Nucleus accumbens (tissue), 56 donors: Measurements from ENCODE around the gene SLC22A6.

Source experiments
- DNase-seq, 56 donors: peaks; one replicate each; lab custom pipeline; 2025; lab: John Stamatoyannopoulos, UW

Gene SLC22A6, protein sequence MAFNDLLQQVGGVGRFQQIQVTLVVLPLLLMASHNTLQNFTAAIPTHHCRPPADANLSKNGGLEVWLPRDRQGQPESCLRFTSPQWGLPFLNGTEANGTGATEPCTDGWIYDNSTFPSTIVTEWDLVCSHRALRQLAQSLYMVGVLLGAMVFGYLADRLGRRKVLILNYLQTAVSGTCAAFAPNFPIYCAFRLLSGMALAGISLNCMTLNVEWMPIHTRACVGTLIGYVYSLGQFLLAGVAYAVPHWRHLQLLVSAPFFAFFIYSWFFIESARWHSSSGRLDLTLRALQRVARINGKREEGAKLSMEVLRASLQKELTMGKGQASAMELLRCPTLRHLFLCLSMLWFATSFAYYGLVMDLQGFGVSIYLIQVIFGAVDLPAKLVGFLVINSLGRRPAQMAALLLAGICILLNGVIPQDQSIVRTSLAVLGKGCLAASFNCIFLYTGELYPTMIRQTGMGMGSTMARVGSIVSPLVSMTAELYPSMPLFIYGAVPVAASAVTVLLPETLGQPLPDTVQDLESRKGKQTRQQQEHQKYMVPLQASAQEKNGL

DNA sequence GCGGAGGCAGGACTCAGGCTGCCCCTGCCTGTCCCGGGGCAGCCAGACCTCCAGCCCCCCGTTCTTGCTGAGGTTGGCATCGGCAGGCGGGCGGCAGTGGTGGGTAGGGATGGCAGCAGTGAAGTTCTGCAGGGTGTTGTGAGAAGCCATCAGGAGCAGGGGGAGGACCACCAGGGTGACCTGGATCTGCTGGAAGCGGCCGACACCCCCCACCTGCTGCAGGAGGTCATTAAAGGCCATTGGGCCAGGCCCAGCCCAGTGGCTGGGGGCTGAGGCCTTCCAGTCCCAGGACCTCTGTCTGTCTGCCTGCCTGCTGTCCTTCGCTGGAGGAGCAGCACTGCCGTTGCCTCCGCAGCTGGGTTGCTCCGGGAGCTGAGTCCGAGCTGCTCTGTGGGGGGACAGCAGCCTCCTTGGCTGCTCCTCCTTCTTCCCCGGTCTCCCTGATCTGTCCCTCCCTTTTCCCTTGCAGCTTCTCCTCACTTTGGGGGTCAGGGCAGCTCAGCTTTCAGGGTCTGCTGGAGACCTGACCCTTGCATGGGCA, at the start of gene SLC22A6:
TSS of gene SLC22A6 (minus strand) at position 517 of the 541 bp plus-strand sequence. CDS start at position 240, 277 bp downstream.
- peak in 5 of 56 donors; percentile 5 to 41 (median 18) for DNase-seq

DNA sequence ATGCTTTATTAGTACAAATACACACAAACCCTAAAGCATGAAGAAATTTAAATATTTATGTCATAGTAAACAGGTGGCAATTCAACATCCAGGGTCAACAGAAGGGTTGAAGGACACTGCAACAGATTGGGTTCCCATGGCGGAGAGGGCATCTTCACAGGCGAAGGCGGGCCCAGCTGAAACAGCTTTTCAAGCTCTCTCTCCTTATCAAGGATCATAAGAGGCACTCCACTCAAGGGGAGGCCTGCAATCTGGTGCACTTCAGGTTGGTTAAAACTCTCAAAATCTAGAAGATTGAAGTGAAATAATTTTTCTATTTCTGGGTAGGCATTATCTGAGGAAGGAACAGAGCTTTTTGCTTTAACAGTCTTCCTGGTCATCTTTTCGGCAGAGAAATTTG, 47.7 kb upstream of the SLC22A6 start:
- no peak for DNase-seq

- DNase-seq = peak in 55 of 56 donors; percentile 13 to 96 (median 72)
Observed at GRCh38 chr11:63023841-63024648, 39.3 kb upstream of the SLC22A6 start.

- no peak for DNase-seq
Observed at GRCh38 chr11:63023222-63023814, 38.6 kb upstream of the SLC22A6 start.

GRCh38 chr11:63022441-63022840, 37.7 kb upstream of the SLC22A6 start:
- no peak for DNase-seq

- peak in 6 of 56 donors; percentile 8 to 39 (median 22) for DNase-seq
Observed at GRCh38 chr11:63020671-63021291, 36.0 kb upstream of the SLC22A6 start.

DNA sequence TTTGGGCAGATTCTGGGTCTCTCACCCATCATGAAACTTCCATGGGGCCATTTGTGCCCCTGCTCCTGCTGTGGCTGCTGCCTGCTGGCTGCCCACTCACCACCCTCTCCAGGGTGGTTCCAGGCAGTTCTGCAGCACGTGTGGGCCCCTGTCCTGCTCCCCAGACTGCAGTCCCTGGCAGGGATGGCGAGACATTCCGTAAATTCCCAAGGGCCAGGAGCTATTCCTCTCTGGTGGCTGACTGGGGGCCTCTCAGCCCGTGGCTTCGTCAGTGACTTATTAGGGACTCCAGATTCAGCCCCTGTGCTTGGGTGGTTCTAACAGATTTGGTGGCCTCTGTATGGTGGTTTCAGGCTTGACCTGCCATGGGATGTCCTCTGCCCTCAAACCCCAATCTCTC, 34.7 kb upstream of the SLC22A6 start:
- DNase-seq = no peak

- no peak for DNase-seq
Observed at GRCh38 chr11:63017306-63017974, 32.7 kb upstream of the SLC22A6 start.

DNA sequence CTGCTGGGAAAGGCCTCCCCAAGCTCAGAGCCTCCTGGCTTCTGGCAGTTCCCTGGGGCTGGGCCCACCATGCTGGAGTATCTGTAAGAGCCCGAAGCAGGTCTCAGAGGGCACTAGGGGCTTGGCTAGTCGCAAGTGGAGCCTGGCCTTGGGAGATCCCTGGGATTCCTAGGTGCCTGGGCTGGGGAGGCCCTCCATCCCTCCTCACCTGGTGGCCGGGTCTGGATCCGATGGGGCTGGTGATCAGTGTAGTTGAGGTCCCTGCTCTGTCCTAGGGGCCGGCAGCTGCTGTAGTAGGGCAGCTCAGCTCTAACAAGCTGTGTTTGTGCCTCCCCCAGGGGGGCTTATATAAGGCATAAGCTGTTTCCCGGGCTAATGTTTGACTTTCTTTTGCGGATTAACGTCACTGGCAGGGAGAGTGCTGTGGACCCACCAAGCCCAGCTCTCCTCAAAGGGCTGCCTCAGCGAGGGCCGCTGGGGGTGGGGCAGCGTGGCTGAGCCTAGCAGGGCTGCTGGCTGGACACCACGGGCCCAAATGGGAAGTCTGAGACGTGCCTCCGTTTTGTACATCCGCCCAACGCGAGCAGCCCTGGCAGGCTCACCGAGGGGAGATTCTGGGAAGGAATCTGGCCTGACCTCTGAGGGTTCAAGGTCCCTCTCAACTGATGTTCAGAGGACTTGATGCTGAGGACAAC, 30.9 kb upstream of the SLC22A6 start, which contains the start of gene SLC22A8:
TSS of gene SLC22A8 (minus strand) at position 321 of the 695 bp plus-strand sequence. CDS start 883 bp downstream, outside the sequence.
- peak in 1 of 56 donors; percentile 8 for DNase-seq

GRCh38 chr11:63014408-63015055, 29.8 kb upstream of the SLC22A6 start:
- DNase-seq = no peak

DNA sequence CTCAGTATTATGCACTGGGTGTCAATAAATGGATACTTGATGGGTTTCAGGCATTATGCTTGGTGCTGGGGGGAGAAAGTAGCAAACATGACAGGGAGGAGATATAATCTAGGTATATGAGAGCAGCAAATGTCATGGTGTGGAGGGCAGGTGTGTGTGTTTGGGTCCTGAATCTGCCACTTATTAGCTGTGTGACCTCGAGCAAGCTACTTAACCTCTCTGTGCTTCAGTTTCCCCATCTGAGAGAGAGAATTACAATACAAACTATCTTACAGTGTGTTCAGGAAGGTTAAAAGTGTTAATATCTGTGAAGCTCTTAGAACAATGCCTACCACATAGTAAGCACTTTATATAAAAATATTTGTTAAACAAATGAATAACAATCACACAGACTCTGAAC, 28.1 kb upstream of the SLC22A6 start:
- no peak for DNase-seq

DNA sequence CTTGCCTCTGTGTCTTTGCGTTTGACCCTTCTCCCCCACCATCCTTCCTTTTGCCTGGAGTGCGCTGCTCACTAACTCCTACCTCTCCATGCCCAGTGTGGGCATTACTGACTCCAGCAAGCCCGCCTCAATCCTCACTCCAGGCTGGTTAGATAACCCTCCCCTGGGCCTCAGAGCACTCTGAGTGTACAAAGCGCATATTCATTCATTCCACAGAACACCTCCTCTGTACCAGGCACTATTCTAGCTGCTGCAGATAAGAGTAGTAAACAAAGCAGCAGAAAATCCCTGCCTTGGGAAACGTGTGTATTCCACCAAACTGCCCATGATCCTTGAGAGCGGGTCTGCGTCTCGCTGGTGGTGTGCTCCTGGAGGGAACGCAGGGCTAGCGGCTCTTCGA, 27.7 kb upstream of the SLC22A6 start:
- DNase-seq = no peak

DNA sequence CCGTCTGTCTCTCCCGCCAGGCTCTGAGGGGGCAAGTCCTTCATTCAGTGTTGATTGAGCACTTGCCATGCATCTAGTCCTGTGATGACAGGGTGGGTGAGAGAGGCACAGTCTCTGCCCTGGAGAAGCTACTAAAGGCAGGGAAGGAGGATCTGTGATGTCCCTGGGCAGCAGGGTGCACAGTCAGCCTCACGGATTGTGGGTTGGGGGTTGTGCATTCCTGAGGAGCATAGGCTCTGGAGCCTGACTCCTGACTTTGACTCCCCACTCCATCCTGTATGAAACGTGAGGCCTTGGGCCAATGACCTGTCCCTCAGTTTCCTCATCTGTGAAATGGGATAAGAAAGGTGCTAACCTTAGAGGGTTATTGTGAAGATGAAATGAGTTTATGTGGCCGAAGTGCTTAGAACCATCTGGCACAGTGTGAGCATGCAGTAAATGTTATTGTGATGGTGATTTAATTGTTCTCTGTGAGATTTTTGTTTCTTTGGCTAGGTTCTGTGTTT, 26.2 kb upstream of the SLC22A6 start:
- no peak for DNase-seq

GRCh38 chr11:63007920-63008319, 23.2 kb upstream of the SLC22A6 start:
- no peak for DNase-seq

DNA sequence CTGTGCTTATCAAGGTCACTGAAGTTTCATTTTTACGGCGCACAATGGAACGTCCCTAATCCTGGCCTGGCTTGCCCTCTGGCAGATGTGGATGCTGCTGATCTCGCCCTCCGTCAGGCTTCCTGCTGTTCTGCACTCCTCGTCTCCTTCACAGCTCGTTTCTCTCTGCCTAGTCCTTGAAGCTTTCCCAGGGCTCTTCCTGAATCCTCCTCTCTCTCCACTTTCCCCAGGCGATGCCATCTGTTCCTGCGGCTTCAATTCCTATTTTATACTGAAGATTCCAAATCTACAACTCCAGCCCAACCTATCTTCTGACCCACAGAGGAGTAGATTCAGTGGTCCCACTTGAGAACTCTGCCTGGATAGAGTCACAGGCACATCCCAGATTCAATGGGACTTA, 16.7 kb upstream of the SLC22A6 start:
- no peak for DNase-seq

GRCh38 chr11:62999649-63000048, 14.9 kb upstream of the SLC22A6 start:
- no peak for DNase-seq

DNA sequence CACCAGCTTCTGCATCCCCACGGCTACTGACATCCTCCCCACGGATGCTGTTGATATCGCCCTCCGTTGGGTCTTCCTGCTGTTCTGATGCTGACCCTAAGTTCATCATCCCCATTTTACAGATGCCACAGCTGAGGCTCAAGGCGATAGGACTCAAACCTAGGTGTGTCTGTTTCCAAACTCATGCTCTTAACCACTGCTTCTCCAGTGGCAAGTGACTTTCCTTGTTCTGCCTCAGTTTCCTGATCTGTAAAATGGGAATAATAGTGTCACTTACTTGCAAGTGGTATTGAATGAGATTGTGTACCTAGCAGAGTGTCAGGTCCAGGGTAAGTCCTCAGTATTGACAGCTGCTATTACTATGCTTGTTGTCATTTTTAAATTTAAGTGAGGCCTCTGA, 14.4 kb upstream of the SLC22A6 start:
- no peak for DNase-seq

GRCh38 chr11:62996271-62996670, 11.5 kb upstream of the SLC22A6 start:
- DNase-seq = no peak
